ENCODE results near the gene MPP2.
"Not testable (repeated sequence)": the region's sequence is repeated elsewhere in the genome, so short reads cannot be mapped to it uniquely, and the experiment has no call there.

The MPP2 gene

DNA sequence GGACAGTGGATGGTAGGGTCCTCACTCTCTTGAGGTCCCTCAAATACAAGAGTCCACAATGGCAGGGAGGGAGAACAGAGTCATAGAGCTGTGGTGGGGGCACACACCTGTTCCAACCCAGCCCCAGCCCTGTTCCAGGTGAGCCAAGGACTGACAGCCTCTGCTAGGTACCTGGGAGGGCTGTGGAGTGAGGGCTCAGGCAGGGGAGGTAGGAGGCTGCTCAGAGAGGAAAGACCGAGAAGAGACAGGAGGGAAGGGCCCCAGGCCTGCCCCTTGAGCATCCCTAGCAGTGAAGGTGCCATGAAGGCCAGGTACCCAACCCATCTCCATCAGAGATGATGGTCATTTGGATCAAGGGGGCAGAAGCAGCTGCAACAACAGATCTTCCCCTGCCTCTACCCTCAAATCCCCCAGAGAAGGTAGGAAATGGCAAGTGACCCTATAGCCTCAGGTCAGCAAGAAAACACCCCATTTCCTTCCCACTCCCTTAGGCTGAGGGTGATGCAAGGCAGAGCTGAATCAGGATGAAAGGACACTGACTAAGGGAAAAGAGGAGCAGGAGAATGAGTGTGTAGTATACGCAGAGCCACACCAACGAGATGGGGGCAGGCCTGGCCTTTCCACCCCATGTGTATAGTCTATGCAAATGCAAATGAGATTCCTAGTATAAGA, 31.7 kb downstream of the MPP2 start:
- DNase-seq (ENCODE audit: low spot score), result no peak

DNA sequence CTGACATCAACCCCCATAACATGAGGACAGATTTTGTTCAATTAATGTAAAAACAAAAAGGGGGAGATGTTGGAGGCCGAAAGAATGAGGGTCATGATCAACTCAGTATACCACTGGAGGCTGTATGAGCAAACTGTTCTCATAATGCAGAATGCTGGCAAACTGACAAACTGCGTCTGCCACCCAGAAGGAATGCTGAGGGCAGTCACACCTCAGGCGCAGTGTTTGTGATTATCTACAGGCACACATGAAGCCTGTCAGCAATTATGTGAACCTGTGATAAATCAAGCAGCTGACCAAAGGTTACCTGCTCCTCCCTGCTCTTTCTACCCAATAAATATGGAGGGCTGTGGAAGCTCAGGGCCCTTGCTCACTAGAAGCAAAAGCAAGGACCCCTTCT, 33.0 kb downstream of the MPP2 start:
- DNase-seq (ENCODE audit: low spot score), result no peak

GRCh38 chr17:43873815-43874214, 33.5 kb downstream of the MPP2 start:
- no peak for DNase-seq (ENCODE audit: low spot score)

GRCh38 chr17:43873091-43873490, 34.2 kb downstream of the MPP2 start:
- DNase-seq (ENCODE audit: low spot score), result no peak

DNA sequence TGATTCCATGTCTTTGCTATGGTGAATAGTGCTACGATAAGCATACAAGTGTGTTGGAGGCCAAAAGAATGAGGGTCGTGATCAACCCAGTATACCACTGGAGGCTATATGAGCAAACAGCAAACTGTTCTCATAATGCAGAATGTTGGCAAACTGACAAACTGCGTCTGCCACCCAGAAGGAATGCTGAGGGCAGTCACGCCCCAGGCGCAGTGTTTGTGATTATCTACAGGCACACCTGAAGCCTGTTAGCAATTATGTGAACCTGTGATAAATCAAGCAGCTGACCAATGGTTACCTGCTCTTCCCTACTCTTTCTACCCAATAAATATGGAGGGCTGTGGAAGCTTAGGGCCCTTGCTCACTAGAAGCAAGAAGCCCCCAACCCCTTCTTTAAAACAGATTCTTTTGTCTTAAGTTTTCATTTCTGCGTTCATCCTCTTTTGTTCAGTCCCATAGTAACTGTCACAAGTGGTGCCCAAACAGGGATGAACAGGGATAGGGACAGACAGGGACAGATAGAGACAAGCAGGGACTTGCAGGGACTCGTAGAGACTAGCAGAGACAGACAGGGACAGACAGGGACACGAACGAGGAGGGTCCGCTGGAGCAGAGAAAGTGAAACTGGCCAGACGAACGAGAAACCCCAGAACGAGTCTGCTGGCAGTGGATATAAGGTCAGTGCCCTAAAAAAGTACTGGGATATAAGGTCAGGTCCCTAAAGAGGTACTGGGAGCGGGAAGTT, 35.2 kb downstream of the MPP2 start:
- DNase-seq (ENCODE audit: low spot score), result no peak

- not testable (repeated sequence) for DNase-seq (ENCODE audit: low spot score)
These were observed 38.3 kb downstream of the MPP2 start for GRCh38 chr17:43869031-43869430.

DNA sequence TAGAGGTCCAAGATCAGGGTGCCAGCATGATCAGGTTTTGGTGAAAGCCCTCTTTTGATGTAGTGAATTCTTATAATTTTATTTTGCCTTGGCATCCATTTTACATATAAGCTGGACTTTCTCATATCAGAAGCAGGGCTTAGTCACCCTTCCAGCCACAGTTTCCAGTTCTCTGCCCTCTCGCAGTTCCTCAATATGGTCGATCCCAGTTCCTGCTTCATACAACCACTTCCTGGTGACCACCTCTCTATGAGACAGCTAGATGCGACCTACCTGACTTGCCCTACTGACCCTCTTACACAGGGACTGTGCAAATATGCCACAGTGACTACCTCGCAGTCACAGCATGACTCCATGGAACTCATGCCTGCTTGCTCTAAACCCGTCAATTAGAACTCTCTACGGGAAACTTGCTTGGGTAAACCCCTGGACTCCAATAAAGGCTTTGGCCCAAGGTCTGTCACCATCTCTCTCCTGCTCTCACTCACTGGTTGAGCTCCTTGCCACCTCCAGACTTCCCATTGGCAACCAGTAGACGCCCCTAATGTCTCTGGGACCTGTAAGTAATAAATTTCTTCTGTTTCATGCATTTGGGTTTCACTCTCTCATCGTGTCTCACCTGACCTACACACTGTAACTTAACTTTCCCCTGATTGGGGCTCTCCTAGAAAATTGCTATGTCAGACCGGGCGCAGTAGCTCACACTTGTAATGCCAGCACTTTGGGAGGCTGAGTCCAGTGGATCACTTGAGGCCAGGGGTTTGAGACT, 38.9 kb downstream of the MPP2 start:
- DNase-seq (ENCODE audit: low spot score), result no peak

- DNase-seq (ENCODE audit: low spot score), result no peak
These were observed 43.0 kb downstream of the MPP2 start for GRCh38 chr17:43864161-43864984.

DNA sequence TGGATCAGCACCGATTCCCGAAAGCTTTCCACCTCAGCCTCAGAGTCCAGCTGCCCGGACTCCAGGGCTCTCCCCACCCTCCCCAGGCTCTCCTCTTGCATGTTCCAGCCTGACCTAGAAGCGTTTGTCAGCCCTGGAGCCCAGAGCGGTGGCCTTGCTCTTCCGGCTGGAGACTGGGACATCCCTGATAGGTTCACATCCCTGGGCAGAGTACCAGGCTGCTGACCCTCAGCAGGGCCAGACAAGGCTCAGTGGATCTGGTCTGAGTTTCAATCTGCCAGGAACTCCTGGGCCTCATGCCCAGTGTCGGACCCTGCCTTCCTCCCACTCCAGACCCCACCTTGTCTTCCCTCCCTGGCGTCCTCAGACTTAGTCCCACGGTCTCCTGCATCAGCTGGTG, 45.4 kb downstream of the MPP2 start:
- DNase-seq (ENCODE audit: low spot score), result no peak

- no peak for DNase-seq (ENCODE audit: low spot score)
These were observed 46.3 kb downstream of the MPP2 start for GRCh38 chr17:43860927-43861622.

DNA sequence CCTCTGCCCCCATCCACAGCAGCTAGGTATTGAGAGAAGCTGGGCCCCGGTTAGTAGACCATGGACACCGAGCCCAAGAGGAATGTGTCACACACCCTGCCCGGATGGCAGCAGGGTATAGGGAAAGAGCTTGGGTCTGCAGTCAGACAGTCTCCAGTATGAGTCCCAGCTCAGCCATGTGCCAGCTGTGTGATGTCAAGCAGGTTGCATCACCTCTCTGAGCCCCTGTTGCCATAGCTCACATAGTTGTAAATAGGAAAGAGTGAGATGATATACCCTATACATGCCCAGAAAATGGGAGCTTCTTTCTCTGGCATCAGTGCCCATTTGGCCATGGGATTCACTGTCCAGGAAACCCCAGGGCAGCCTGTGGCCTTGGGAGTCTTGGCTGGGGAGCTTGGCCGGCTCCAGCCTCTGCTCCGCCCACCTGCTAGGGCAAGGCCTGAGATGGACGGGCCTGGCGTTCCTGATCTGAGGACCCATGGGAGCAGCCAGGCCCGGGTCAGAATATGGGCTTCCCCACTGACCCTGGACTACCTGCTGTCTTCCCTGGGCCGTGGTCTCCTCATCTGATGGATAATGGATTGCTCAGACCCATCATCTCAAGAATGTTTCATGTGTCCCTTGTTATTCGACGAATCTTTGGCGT, 47.1 kb downstream of the MPP2 start:
- DNase-seq (ENCODE audit: low spot score), result no peak

- DNase-seq (ENCODE audit: low spot score), result no peak
These were observed 49.3 kb downstream of the MPP2 start for GRCh38 chr17:43857957-43858600.

GRCh38 chr17:43857141-43857540, 50.2 kb downstream of the MPP2 start:
- DNase-seq (ENCODE audit: low spot score), result no peak

- DNase-seq (ENCODE audit: low spot score), result no peak
These were observed 51.2 kb downstream of the MPP2 start for GRCh38 chr17:43856141-43856540.

- DNase-seq (ENCODE audit: low spot score), result no peak
These were observed 52.3 kb downstream of the MPP2 start for GRCh38 chr17:43855061-43855460.

DNA sequence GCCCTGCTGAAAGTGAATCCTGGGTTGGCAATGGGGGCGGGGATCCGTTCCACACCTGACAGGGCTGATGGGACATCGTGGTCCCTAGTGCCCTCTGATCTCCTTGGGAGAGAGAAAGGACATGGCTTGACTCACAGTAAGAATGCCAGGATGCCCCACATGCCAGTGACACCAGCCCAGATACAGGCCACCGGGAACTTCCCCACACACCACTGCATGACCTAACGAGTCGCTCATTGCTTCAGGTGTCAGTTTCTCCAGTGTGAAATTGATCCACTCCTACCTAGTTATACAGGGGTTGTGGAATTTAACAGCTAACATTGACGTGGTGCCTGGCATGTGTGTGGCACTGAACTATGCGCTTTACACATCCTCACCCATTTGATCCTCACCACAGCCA, 52.8 kb downstream of the MPP2 start:
- no peak for DNase-seq (ENCODE audit: low spot score)

DNA sequence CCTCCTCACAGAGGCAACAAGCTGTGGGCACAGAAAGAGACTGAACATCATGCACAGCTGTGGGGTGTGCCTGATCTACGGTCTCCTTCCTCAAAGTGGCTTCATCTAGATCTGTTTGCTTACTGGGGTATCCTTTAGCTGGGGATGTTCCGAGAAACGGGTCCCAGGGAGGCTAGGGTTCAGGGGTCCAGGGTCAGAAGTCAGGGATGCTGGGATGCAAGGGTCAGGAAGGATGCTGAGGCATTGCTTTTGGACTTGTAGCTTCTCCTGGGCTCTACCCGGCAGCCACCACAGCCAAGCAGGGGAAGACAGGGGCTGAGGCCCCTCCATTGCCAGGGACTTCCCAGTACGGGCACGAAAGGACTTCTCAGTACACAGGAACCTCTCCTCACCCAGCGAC, 53.8 kb downstream of the MPP2 start:
- DNase-seq (ENCODE audit: low spot score), result no peak

GRCh38 chr17:43852571-43852970, 54.8 kb downstream of the MPP2 start:
- no peak for DNase-seq (ENCODE audit: low spot score)

DNA sequence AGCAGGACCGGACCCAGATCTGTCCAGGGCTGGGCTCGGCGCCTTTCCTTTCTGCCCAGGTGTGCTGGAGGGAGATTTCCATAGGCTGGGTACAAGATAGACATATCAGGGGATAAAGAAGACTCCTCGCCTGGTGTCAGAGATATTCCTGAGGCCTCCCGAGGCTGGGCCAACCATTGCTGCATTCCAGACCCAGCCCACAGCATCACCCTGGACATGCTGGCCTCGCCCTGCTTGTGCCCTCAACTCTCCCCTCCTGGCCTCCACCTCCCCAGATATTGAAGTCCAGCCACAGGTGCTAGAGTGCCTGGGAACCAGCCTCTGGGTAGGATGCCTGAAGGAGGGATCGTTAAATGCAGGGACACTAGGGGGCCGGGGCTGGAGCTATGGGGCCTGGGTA, 58.2 kb downstream of the MPP2 start:
- DNase-seq (ENCODE audit: low spot score), result no peak

DNA sequence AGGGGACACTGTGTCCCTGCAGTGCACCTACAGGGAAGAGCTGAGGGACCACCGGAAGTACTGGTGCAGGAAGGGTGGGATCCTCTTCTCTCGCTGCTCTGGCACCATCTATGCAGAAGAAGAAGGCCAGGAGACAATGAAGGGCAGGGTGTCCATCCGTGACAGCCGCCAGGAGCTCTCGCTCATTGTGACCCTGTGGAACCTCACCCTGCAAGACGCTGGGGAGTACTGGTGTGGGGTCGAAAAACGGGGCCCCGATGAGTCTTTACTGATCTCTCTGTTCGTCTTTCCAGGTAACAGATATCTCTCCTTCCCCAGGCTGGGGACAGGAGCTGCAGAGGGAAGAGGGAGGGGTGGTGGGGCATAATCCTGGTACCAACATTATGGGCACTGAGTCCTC, 58.7 kb downstream of the MPP2 start:
- DNase-seq (ENCODE audit: low spot score), result no peak

- no peak for DNase-seq (ENCODE audit: low spot score)
These were observed 60.4 kb downstream of the MPP2 start, which contains the start of gene CD300LG for GRCh38 chr17:43846963-43847371. Gene CD300LG, plus strand, starts transcription at chr17:43847176. Its CDS starts 41 bp downstream, at chr17:43847217.
